DND-41 (cell line): ENCODE measurements around the gene ANAPC13.
A peak's percentile ranks its signal among the peaks of the same experiment; 100 is the strongest.

ENCODE experiments used
- ATAC-seq: fragments of 200-7000 bp; cut with Tn5 transposase; 3 replicates; pipeline ENCODE4 v1.9.1; 2021; ENCODE audit warnings: low read depth; ENCODE audit not compliant: insufficient read depth
- DNase-seq: peaks from one replicate; pipeline ENCODE4 v3.0.0-alpha.2; 2020
- H2AFZ ChIP-seq: 2 replicates; pipeline ENCODE4 v1.6.0; 2012; ENCODE audit warnings: low read depth, low read length
- H3K27ac ChIP-seq: 2 replicates; pipeline ENCODE4 v1.5.1; 2012; ENCODE audit warnings: low read length, inconsistent platforms
- H3K27me3 ChIP-seq: fragments of 200-600 bp; sonication (generic); 2 replicates; pipeline ENCODE4 v1.6.0; 2012; ENCODE audit warnings: low read length, mild to moderate bottlenecking, inconsistent platforms; ENCODE audit not compliant: insufficient read depth, poor library complexity
- H3K36me3 ChIP-seq: 2 replicates; pipeline ENCODE4 v1.5.1; 2012; ENCODE audit warnings: low read length, inconsistent platforms; ENCODE audit not compliant: insufficient read depth
- H3K4me1 ChIP-seq: 2 replicates; pipeline ENCODE4 v1.5.1; 2012; ENCODE audit warnings: mild to moderate bottlenecking, low read length; ENCODE audit not compliant: insufficient read depth
- H3K4me2 ChIP-seq: 2 replicates; pipeline ENCODE4 v1.6.0; 2012; ENCODE audit warnings: mild to moderate bottlenecking, moderate library complexity, low read length, inconsistent platforms; ENCODE audit not compliant: insufficient read depth
- H3K4me3 ChIP-seq, 2 experiments: fragments of 200-600 bp in 1 of 2; shearing (Covaris generic) in 1 of 2; 2 replicates each; pipeline ENCODE4 v1.5.1; 2012 to 2016; ENCODE audit warnings: inconsistent platforms in 2 of 2, low read length in 2 of 2, mild to moderate bottlenecking in 2 of 2, low read depth in 1 of 2, moderate library complexity in 1 of 2
- H3K79me2 ChIP-seq: 2 replicates; pipeline ENCODE4 v1.6.0; 2012; ENCODE audit warnings: low read length, inconsistent platforms; ENCODE audit not compliant: insufficient read depth
- H3K9ac ChIP-seq: 2 replicates; pipeline ENCODE4 v1.6.0; 2012; ENCODE audit warnings: low read depth, mild to moderate bottlenecking, inconsistent platforms, low read length, moderate library complexity
- H3K9me3 ChIP-seq: 2 replicates; pipeline ENCODE4 v1.5.1; 2012; ENCODE audit warnings: low read length, moderate library complexity, mild to moderate bottlenecking, inconsistent platforms; ENCODE audit not compliant: insufficient read depth, severe bottlenecking
- H4K20me1 ChIP-seq: 2 replicates; pipeline ENCODE4 v1.6.0; 2012; ENCODE audit warnings: low read length; ENCODE audit not compliant: insufficient read depth
- CTCF ChIP-seq: IDR thresholded peaks from 2 replicates; pipeline ENCODE4 v1.5.1; 2012; ENCODE audit warnings: borderline replicate concordance, low read length, moderate library complexity, mild to moderate bottlenecking; ENCODE audit not compliant: poor library complexity, severe bottlenecking; ENCODE audit errors: extremely low read depth
- EZH2 ChIP-seq: IDR thresholded peaks from 3 replicates; pipeline ENCODE4 v1.6.1; 2012; ENCODE audit warnings: borderline replicate concordance, low read depth, mild to moderate bottlenecking, moderate library complexity, low read length, inconsistent platforms; ENCODE audit not compliant: severe bottlenecking

ANAPC13 gene

DNA sequence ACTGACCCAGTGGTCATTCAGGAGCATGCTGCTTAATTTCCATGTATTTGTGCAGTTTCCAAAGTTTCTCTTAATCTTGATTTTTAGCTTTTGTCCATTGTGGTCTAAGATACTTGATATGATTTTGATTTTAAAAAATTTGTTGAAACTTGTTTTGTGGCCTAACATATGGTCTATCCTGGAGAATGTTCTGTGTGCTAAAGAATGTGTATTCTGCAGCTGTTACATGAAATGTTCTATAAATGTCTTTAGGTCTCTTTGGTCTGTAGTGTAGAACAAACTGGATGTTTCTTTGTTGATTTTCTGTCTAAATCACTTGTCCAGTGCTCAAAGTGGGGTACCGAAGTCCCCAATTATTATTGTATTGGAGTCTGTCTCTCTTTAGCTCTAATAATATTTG, 17.5 kb upstream of the ANAPC13 start:
- DNase-seq = no peak
- TF ChIP-seq EZH2 = no peak
- Histone ChIP-seq H2AFZ (no peak overlapping the region), H3K4me1 (no peaks in the 10 kb centered on the region), H3K9ac (no peak overlapping the region), H3K36me3 (peaks cover 46% of the 10 kb centered on the region), H3K4me2 (no peak overlapping the region), H3K27ac (no peak overlapping the region), H3K9me3 (peaks cover 13% of the 10 kb centered on the region), H3K27me3 (no peaks in the 10 kb centered on the region), H3K4me3 (no peak overlapping the region), H4K20me1 (peaks cover 3% of the 10 kb centered on the region; the same call in 1 of the 2 replicates), H3K79me2 (peaks cover 79% of the 10 kb centered on the region)
- no peak for ATAC-seq

DNA sequence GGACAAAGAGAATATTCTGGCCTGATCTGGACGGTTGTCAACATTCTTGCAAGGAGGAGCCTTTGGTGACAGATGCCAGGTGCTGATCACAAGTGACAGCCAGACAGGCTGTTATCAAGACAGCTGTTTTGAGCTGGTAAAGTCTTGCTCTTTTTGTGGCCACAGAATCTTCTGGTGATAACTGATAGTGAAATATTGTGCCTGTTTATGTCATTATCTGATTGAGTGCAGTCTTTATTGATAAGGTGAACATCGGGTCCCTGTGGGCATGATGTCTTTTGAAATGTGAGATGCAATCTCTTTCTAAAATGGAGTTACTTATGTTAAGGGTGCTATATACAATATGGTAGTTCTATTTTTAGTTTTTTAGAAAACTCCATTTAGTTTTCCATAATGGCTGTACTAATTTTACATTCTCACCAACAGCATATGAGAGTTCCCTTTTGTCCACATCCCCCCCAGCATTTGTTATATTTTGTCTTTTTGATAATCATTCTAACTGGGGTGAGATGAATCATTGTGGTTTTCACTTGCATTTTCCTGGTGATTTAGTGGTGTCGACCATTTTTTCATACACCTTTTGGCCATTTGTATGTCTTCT, 10.8 kb upstream of the ANAPC13 start:
- no peak overlapping the region for H3K27ac ChIP-seq
- no peak overlapping the region for H3K4me2 ChIP-seq
- no peak overlapping the region for H2AFZ ChIP-seq
- peaks cover 20% of the 10 kb centered on the region for H3K36me3 ChIP-seq
- peaks cover 85% of the 10 kb centered on the region for H3K79me2 ChIP-seq
- no peak for ATAC-seq
- H3K4me1 ChIP-seq = no peaks in the 10 kb centered on the region
- no peaks in the 10 kb centered on the region for H3K27me3 ChIP-seq
- TF ChIP-seq CTCF = no peak
- no peak for TF ChIP-seq EZH2
- peaks cover 7% of the 10 kb centered on the region; the same call in 1 of the 2 replicates for H4K20me1 ChIP-seq
- no peaks in the 10 kb centered on the region for H3K9me3 ChIP-seq
- no peak overlapping the region for H3K4me3 ChIP-seq
- DNase-seq = no peak
- H3K9ac ChIP-seq = no peak overlapping the region

- Histone ChIP-seq H3K4me2 (no peak overlapping the region), H3K27me3 (no peaks in the 10 kb centered on the region), H3K9me3 (no peaks in the 10 kb centered on the region), H3K4me3 (no peak overlapping the region), H3K36me3 (peaks cover 20% of the 10 kb centered on the region), H3K27ac (no peak overlapping the region), H3K79me2 (peaks cover 84% of the 10 kb centered on the region), H4K20me1 (peaks cover 7% of the 10 kb centered on the region; the same call in 1 of the 2 replicates), H2AFZ (no peak overlapping the region), H3K4me1 (0 out of 2 replicates have a peak, but pooled peaks cover 2% of the 10 kb centered on the region), H3K9ac (no peak overlapping the region)
- DNase-seq (no peak), ATAC-seq (no peak)
- TF ChIP-seq EZH2 (no peak), CTCF (no peak)
Measured at GRCh38 chr3:134495980-134496379, 10.2 kb upstream of the ANAPC13 start.

- Histone ChIP-seq H3K27me3 (no peaks in the 10 kb centered on the region), H3K4me2 (no peak overlapping the region), H3K4me1 (0 out of 2 replicates have a peak, but pooled peaks cover 2% of the 10 kb centered on the region), H3K9ac (no peak overlapping the region), H4K20me1 (peaks cover 7% of the 10 kb centered on the region; the same call in 1 of the 2 replicates), H3K36me3 (peaks cover 15% of the 10 kb centered on the region), H3K79me2 (peaks cover 86% of the 10 kb centered on the region), H3K9me3 (no peaks in the 10 kb centered on the region), H2AFZ (no peak overlapping the region), H3K27ac (no peak overlapping the region), H3K4me3 (no peak overlapping the region)
- ATAC-seq = 0 out of 3 replicates have a peak, but pooled peaks have one; percentile 52
- no peak for DNase-seq
- TF ChIP-seq CTCF = no peak
- no peak for TF ChIP-seq EZH2
Measured at GRCh38 chr3:134494495-134494894, 8.7 kb upstream of the ANAPC13 start.
